ENCODE measurements around the gene VIPR2. TPM values are rescaled to one million over a fixed set of nuclear protein-coding genes. Genes with fewer than 3 reads are reported as not detected.

The VIPR2 gene
- total and polyA plus RNA-seq, 2 experiments from 2014 or later = 1.3 to 2.7 TPM

- TF ChIP-seq ZNF462 (CRISPR knock-in tag; IDR thresholded peaks at IDR 0.05) = no peak
- TF ChIP-seq EZH2phosphoT487 (IDR thresholded peaks at IDR 0.05; ENCODE audit: unreplicated experiment) = no peak
- TF ChIP-seq REST (IDR thresholded peaks at IDR 0.05; ENCODE audit: unreplicated experiment) = no peak
- TF ChIP-seq CTCF (conservative IDR thresholded peaks at IDR 0.05; ENCODE audit: low read depth in 2 of 2) = no peak
Measured at GRCh38 chr7:159158888-159159405, 14.3 kb upstream of the VIPR2 start (continued).

Data from GM23338 (cell line).